OCI-LY7 (cell line): Measurements from ENCODE around the gene THSD7B. TPM values are rescaled to one million over a fixed set of nuclear protein-coding genes. Genes with fewer than 3 reads are reported as not detected.
"Not testable (repeated sequence)": the region's sequence is repeated elsewhere in the genome, so short reads cannot be mapped to it uniquely, and the experiment has no call there.

Source experiments
- BruUV-seq: library from RNA; stranded (reverse); fragments of 400-500 nt; replicated peaks from 2 replicates; lab custom pipeline; 2021; lab: Mats Ljungman, UMichigan
- CTCF ChIA-PET: fragments of 300-600 bp; sonication (Branson Sonifier 250); formaldehyde crosslinking; loops from one replicate; lab custom pipeline; 2022; ENCODE audit warnings: antibody characterized with exemption; ENCODE audit not compliant: unreplicated experiment; lab: Charles Lee
- POLR2A ChIA-PET: fragments of 300-600 bp; sonication (Branson Sonifier 250); formaldehyde crosslinking; loops from one replicate; lab custom pipeline; 2022; ENCODE audit warnings: antibody characterized with exemption; lab: Charles Lee
- DNase-seq: peaks from one replicate; pipeline ENCODE4 v3.0.0-alpha.2; 2015; ENCODE audit warnings: low spot score
- H2AFZ ChIP-seq: fragments of 200-600 bp; sonication (generic), shearing (Covaris generic); 2 replicates; pipeline ENCODE4 v1.6.1; 2014; ENCODE audit warnings: mild to moderate bottlenecking, antibody characterized with exemption, low read length, moderate library complexity
- H3K27ac ChIP-seq: fragments of 200-600 bp; sonication (generic); 2 replicates; pipeline ENCODE4 v1.5.1; 2014; ENCODE audit warnings: mixed run types, low read depth, mild to moderate bottlenecking, moderate library complexity, low read length, inconsistent platforms; ENCODE audit not compliant: poor library complexity, severe bottlenecking
- H3K36me3 ChIP-seq: fragments of 200-600 bp; sonication (generic); 2 replicates; pipeline ENCODE4 v1.6.1; 2014; ENCODE audit warnings: mild to moderate bottlenecking, antibody characterized with exemption, low read length, moderate library complexity, mixed read lengths; ENCODE audit not compliant: insufficient read depth
- H3K4me1 ChIP-seq: fragments of 200-600 bp; sonication (generic); 2 replicates; pipeline ENCODE4 v1.5.1; 2014; ENCODE audit warnings: mild to moderate bottlenecking, low read length; ENCODE audit not compliant: insufficient read depth, poor library complexity, severe bottlenecking
- H3K4me2 ChIP-seq: fragments of 200-600 bp; sonication (generic); 2 replicates; pipeline ENCODE4 v1.6.1; 2014; ENCODE audit warnings: mild to moderate bottlenecking, low read length
- H3K4me3 ChIP-seq: fragments of 200-600 bp; sonication (generic); 2 replicates; pipeline ENCODE4 v1.5.1; 2014; ENCODE audit warnings: mild to moderate bottlenecking, low read depth, low read length; ENCODE audit not compliant: poor library complexity, severe bottlenecking
- H3K79me2 ChIP-seq: fragments of 200-600 bp; sonication (generic); 2 replicates; pipeline ENCODE4 v1.6.1; 2016; ENCODE audit warnings: low read depth, mild to moderate bottlenecking, low read length, moderate library complexity, mixed read lengths; ENCODE audit not compliant: insufficient read depth
- H3K9me2 ChIP-seq: fragments of 200-600 bp; sonication (generic); 2 replicates; pipeline ENCODE4 v1.6.1; 2016; ENCODE audit warnings: mild to moderate bottlenecking, low read length, mixed read lengths; ENCODE audit not compliant: insufficient read depth
- H3K9me3 ChIP-seq: fragments of 200-600 bp; sonication (generic); 2 replicates; pipeline ENCODE4 v1.6.1; 2014; ENCODE audit warnings: mild to moderate bottlenecking, mixed run types, low read length, mixed read lengths
- H4K20me1 ChIP-seq: fragments of 200-600 bp; sonication (generic); 2 replicates; pipeline ENCODE4 v1.6.1; 2014; ENCODE audit warnings: mild to moderate bottlenecking, antibody characterized with exemption, low read length, moderate library complexity, mixed read lengths; ENCODE audit not compliant: insufficient read depth
- CTCF ChIP-seq: fragments of 200-600 bp; sonication (generic); conservative IDR thresholded peaks from 2 replicates; pipeline ENCODE4 v1.5.1; 2014; ENCODE audit warnings: mild to moderate bottlenecking, antibody characterized with exemption, low read length, moderate library complexity, mixed read lengths
- EZH2phosphoT487 ChIP-seq: fragments of 200-600 bp; sonication (generic); IDR thresholded peaks from 2 replicates; pipeline ENCODE4 v1.6.1; 2018; ENCODE audit warnings: low read depth, borderline replicate concordance, mild to moderate bottlenecking, mixed run types, antibody characterized with exemption, low read length, moderate library complexity, mixed read lengths
- intact Hi-C: fragments of 100-400 bp; cut with micrococcal nuclease; formaldehyde crosslinking; loops from one replicate; pipeline ENCODE4 v1.10.0; 2022; ENCODE audit not compliant: unreplicated experiment
- total RNA-seq, 2 experiments: library from RNA; depleted of rRNA in 1 of 2; stranded (reverse); fragments of >200 nt in 1 of 2; shearing (Covaris generic) in 1 of 2; gene quantifications; 2 replicates each; pipeline ENCODE4 v1.2.3, GENCODE V29; 2014 to 2022

The THSD7B gene
- total RNA-seq, 2 experiments from 2014 or later: 1.8 TPM

GRCh38 chr2:136980303-136980702 is 215.0 kb downstream of the THSD7B start:
- no peak overlapping the region for H3K4me2 ChIP-seq
- no peaks in the 10 kb centered on the region for H3K79me2 ChIP-seq
- H3K4me1 ChIP-seq: no peaks in the 10 kb centered on the region
- no peak for TF ChIP-seq CTCF
- TF ChIP-seq EZH2phosphoT487: no peak
- no peaks in the 10 kb centered on the region for H3K9me3 ChIP-seq
- no peak overlapping the region for H3K27ac ChIP-seq
- CTCF ChIA-PET: no interaction called here
- DNase-seq: no peak
- H4K20me1 ChIP-seq: no peaks in the 10 kb centered on the region
- POLR2A ChIA-PET: no interaction called here
- H3K9me2 ChIP-seq: no peaks in the 10 kb centered on the region
- BruUV-seq: no TSS peak
- intact Hi-C loops: no loop called here
- no peak overlapping the region for H2AFZ ChIP-seq
- H3K36me3 ChIP-seq: no peaks in the 10 kb centered on the region
- H3K4me3 ChIP-seq: no peak overlapping the region

- intact Hi-C loops, H3K4me3 ChIP-seq, H3K9me2 ChIP-seq, CTCF ChIA-PET, POLR2A ChIA-PET, H3K4me1 ChIP-seq, H3K79me2 ChIP-seq, H2AFZ ChIP-seq, H3K9me3 ChIP-seq, H4K20me1 ChIP-seq, H3K36me3 ChIP-seq, DNase-seq, H3K4me2 ChIP-seq, H3K27ac ChIP-seq, BruUV-seq: not testable (repeated sequence)
These were observed 216.3 kb downstream of the THSD7B start for GRCh38 chr2:136981689-136982088.

- no peaks in the 10 kb centered on the region for H3K79me2 ChIP-seq
- no peaks in the 10 kb centered on the region for H3K36me3 ChIP-seq
- no peaks in the 10 kb centered on the region for H4K20me1 ChIP-seq
- no TSS peak for BruUV-seq
- no peaks in the 10 kb centered on the region for H3K9me2 ChIP-seq
- ChIA-PET CTCF (no interaction called here), POLR2A (no interaction called here)
- H3K4me1 ChIP-seq: no peaks in the 10 kb centered on the region
- TF ChIP-seq EZH2phosphoT487: no peak
- TF ChIP-seq CTCF: no peak
- H2AFZ ChIP-seq: no peak overlapping the region
- no peak overlapping the region for H3K27ac ChIP-seq
- intact Hi-C loops: no loop called here
- no peak overlapping the region for H3K4me2 ChIP-seq
- no peak for DNase-seq
- no peaks in the 10 kb centered on the region for H3K9me3 ChIP-seq
- H3K4me3 ChIP-seq: no peak overlapping the region
These were observed 219.7 kb downstream of the THSD7B start for GRCh38 chr2:136985044-136985443.
